GM19463 (cell line): Measurements from ENCODE around the gene ATL3.
"Not testable (repeated sequence)": the region's sequence is repeated elsewhere in the genome, so short reads cannot be mapped to it uniquely, and the experiment has no call there.

ENCODE experiments used
- ATAC-seq: cut with Tn5 transposase; IDR thresholded peaks from one replicate; pipeline ENCODE4 v1.9.1; 2021; ENCODE audit warnings: mild to moderate bottlenecking, moderate library complexity; ENCODE audit not compliant: unreplicated experiment

The ATL3 gene

GRCh38 chr11:63671322-63672155 is at the start of gene ATL3:
TSS of gene ATL3 (minus strand) at chr11:63671376. CDS start at chr11:63671335, 41 bp downstream.
- peak; percentile 87 for ATAC-seq

DNA sequence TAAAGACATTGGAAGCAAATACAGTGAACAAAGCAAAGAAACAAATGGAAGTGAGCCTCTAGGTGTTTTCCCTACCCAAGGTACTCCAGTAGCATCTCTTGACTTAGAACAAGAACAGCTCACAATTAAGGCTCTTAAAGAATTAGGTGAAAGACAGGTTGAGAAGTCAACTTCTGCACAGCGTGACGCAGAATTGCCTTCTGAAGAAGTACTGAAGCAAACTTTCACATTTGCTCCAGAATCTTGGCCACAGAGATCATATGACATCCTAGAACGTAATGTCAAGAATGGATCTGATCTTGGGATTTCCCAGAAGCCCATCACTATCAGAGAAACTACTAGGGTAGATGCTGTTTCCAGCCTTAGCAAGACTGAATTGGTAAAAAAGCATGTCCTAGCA is 49.4 kb upstream of the ATL3 start:
- ATAC-seq, result no peak

DNA sequence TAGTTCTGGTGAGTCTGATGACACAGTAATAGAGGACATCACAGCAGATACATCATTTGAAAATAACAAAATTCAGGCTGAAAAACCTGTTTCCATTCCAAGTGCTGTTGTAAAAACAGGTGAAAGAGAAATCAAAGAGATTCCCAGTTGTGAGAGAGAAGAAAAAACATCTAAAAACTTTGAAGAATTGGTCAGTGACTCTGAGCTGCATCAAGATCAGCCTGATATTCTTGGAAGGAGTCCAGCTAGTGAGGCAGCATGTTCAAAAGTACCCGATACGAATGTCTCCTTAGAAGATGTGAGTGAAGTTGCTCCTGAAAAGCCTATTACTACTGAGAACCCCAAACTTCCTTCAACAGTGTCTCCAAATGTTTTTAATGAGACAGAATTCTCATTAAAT is 48.8 kb upstream of the ATL3 start:
- no peak for ATAC-seq

DNA sequence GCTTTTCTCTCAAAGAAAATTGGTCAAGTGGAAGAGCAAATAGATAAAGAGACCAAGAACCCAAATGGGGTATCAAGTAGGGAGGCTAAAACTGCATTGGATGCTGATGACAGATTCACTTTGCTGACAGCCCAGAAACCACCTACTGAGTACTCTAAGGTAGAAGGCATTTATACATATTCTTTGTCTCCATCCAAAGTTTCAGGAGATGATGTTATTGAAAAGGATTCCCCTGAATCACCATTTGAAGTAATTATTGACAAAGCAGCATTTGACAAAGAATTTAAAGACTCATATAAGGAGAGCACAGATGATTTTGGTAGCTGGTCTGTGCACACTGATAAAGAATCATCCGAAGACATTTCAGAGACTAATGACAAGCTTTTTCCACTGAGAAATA is 47.8 kb upstream of the ATL3 start:
- ATAC-seq, result no peak

DNA sequence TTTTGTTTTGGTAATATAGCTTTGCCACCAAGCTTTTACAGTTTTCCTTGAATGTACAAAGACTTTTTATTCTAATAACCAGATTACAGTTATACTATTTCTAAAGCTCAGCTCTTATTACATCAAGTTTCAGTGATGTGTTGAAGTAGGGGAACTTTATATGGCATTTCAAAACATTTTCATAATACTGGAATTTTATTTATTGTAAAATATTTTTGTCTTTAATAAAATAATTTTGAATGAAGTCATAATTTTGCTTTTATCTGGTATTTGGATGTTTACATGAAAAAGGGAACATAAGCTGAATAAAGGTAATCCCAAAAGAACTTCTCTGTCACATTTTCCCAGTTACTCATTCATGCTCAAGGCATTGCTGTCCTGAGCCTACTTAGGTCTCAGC is 44.9 kb upstream of the ATL3 start:
- ATAC-seq, result no peak

DNA sequence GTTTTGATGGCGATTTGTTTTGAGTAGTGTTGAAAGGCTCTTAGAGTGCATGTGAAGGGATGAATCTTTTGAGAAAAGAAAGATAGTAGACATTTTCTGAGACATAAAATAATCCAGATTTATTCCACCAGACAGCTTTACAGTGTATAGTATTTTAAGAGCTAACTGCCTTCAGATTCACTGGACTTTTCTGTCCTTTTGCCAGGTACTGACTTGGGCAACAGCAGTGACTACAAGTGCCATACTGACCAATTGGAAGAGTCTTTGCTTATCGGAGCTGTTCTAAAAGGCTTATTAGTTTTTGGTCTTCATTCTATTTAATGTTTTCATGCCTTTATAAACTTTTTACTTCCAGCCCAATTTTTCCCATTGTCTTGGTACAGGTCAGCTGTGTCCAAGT is 42.6 kb upstream of the ATL3 start:
- no peak for ATAC-seq

GRCh38 chr11:63711838-63712237 is 40.7 kb upstream of the ATL3 start:
- ATAC-seq, result no peak

- ATAC-seq, result no peak
Measured at GRCh38 chr11:63710476-63711217, 39.5 kb upstream of the ATL3 start.

DNA sequence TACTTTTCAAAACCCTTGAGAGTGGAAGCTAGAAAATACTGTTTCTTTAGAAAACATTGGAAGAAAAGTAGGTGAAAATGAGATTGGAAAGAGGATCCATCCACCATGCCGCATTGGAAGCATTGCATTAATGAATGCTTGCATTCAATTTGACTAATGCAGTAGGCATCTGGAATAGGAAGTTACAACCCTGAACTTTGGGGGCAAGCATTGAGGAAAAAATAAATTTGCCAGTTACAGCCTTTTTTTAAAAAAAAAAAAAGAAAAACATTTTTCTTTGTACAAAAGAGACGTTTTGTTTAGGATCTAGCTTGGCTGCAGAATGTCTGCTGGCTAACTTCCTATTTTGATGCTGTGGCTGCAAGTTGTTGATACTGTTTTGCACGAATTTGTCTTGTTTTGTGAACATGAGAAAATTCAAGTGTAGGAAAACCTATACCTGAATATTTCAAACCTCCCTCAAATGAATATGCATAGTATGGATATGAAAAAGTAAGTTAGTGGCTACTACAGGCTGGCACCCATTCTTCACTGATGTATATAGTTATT is 38.2 kb upstream of the ATL3 start:
- no peak for ATAC-seq

DNA sequence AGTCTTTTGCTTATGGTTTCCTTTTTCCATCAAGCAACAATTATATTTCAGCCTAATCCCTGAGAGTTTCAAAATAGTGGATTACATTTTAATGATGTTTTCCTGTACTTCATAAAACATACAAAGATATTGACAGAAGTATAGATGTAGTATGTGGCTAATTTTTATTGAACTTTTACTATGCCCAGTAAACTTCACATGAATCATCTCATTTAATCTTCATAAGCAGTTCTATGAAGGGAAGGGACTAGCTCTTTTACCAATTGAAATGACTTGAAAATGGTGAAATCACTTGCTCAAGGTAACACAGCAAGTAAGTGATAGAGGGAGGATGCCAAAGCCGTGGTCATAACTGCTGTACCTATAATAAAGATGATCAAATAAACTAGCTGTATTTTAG is 37.6 kb upstream of the ATL3 start:
- no peak for ATAC-seq

DNA sequence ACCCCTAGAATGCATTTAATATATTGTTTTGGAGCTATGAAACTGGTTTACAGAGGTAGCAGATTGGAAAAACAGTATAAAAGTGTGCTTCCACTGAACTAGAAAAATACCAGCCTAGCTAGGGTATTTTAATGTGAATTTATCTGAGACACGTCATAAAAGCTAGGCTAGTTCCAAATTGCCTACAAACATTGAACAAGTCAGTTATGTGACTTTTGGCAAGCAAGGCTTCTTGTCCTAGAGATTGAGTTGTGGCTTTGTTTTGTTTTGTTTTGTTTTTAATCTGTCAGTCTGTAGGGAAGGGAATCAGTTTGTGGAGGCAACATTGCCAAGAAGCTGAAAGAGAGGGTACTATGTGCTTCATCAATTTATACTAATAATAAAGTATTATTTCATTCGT is 34.4 kb upstream of the ATL3 start:
- ATAC-seq, result no peak

DNA sequence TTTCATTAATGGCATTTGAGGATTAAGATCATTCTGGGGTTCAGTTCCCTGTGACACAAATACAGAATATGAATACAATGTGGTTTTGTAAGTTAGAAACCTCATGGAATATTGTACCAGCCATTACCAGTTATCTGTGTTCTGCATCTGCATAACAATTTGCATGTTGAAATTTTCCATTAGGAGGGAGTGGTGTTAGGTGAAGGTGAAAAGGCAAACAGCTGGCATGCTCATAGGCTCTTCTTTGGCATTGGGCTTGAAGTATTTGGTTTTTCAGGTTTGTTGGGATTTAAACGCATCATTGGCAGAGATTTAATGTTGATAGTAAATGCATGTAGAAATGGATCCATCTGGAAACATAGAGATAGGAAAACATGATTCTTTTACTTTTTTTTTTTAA is 28.7 kb upstream of the ATL3 start:
- ATAC-seq, result no peak

DNA sequence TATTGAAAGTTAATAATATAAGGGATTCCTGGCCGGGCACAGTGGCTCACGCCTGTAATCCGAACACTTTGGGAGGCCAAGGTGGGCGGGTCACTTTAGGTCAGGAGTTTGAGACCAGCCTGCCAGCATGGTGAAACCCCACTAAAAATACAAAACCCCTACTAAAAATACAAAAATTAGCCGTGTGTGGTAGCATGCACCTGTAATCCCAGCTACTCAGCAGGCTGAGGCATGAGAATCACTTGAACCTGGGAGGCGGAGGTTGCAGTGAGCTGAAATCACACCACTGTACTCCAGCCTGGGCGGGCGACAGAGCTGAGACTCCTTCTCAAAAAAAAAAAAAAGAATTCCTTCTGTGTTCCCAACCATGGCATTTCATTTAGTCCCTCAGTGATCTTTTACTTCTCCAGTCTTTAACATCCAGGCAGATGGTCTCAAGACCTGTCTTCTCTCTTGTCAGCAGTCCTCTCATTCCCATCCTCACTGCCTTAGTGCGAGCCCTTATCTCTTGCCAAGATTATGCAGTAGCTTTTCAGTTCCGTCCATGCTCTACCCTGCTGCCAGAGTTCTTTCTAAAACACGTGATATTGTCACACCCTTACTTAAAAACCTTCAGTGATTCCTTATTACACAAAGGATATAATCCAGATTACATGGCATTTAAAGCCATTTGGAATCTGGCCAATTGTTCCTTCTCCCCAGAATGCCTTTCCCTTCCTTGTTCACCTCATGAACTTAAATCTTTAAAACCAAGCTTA is 28.0 kb upstream of the ATL3 start:
- ATAC-seq, result no peak

DNA sequence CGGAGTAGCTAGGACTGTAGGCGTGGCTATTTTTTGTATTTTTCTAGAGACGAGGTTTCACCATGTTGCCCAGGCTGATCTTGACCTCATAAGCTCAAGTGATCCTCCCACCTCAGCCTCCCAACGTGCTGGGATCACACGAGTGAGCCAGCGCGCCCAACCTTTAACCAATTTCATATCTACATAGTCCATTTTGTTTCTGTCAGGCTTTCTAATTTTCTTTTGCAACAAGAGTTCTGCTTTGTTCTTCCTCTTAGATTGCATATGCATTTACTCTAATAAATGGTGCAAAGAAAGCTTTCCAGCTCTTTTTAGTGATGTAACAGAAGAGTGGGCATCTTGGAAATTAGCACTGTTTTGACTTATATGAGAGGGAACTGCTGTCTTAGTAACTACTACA is 23.4 kb upstream of the ATL3 start:
- no peak for ATAC-seq

DNA sequence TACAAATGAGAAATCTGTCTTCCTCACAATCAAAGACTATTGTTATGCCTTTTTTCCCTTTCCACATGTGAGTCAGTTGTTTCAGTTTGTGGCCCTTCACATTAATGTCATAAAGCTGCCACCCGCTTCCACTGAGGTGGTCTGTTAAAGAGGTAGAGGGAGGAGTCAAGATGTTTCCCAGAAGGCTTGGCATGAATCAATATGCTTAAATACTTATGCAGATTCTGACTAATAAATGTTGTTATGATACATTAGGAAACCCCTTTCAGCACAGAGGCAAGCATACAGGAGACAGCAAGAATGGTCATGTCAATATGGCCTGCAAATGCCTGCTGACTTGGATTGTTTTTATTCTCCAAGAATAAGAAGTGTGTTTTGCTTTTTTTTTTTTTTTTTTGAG is 16.7 kb upstream of the ATL3 start:
- no peak for ATAC-seq

DNA sequence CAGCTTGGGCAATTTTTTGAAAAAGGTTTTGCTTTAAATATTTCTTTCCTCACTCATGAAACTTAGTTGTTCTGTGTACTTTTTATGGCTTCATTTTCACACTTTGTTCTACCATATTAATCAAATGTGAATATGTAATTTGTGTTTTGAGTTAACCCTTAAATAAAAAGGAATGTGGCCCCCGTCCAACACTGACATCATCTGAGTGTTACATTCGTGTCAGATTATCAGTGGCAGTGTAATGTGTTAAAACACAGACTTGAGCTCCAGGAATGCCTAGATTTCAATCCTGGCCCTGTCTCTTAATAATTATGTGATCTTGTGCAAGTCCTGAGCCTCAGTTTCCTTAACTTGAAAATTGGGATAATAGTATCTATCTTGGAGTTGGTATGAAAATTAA is 15.8 kb upstream of the ATL3 start:
- no peak for ATAC-seq

DNA sequence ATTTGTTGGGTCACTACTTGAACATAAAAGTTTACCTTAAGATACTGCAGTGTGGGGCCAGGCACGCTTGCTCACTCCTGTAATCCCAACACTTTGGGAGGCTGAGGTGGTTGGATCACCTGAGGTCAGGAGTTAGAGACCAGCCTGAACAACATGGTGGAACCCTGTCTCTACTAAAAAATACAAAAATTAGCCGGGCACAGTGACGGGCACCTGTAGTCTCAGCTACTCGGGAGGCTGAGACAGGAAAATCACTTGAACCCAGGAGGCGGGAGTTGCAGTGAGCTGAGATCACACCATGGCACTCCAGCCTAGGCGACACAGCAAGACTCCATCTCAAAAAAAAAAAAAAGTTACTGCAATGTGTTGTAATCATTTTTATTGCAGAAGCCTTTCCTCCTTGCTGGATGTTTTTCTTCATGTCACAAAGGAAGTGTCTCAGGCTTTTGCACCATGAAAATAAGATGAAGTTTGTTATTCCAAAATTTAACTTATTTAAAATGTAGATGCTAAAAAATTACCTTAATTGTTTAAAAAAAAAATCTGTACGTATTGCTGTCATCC is 14.1 kb upstream of the ATL3 start:
- not testable (repeated sequence) for ATAC-seq

GRCh38 chr11:63683133-63683991 is 12.2 kb upstream of the ATL3 start:
- ATAC-seq, result no peak

DNA sequence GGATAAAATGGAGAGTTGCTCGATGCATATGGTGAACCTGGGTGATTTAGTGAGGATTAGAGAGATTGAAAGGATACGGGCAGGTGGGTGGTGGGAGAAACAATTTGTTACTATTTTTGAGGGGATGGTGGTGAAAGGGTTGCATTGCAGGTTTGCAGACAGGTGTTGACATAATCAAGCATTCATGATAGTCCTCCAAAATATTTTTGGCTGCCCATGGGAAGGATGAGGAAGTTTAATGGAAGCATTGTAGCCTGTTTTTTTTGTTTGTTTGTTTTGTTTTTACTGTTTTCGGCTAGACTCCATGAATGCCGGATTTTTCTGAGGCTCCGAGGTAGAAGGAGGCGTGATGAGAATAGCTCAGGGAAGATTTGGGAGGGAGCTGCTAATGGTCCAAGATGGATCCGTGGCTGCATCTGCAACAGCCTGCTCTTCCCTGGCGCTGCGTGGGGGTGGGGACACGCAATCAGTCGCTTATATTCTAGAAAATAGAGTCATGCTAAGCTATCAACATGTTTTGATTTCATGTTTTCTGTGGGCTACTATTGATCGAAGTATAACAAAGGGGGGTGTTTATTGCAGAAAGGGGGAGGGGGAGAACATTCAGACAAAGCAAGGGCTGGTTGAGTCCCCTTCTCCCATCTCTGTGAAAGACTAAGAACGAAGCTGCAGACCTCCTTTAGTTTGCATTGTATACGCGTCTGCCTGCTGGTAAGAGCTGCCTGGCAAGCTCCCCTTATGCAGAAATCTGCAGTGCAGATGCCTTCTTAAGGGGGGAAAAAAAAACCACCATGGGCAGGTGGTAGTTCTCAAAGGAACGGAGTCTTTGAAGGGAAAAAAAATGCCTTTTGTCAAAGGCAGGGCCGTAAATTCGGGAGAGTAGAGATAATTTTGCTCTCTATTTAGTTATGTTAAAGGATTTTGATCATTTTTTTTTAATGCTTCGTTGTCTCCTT is 11.2 kb upstream of the ATL3 start:
- ATAC-seq, result no peak
